Tibial artery (tissue), 4 donors: ENCODE results near the gene TMUB2.

Experiments
- DNase-seq, 2 donors: peaks; one replicate each; pipeline ENCODE4 v3.0.0-alpha.2; 2019
- H3K27ac ChIP-seq, 2 donors: fragments of 200-600 bp; sonication (generic) in 1 of 2; 1 replicate in 1 of 2; 2 replicates in 1 of 2; pipeline ENCODE4 v1.5.1; 2018 to 2019; ENCODE audit warnings: mild to moderate bottlenecking in 1 of 2
- H3K27me3 ChIP-seq, 2 donors: fragments of 200-600 bp; sonication (generic) in 1 of 2; one replicate each; pipeline versions ENCODE4 v1.5.1 to v1.6.0; 2016 to 2019
- H3K36me3 ChIP-seq, 3 donors: fragments of 200-600 bp; sonication (generic) in 2 of 3; one replicate each; pipeline ENCODE4 v1.5.1; 2016 to 2019; ENCODE audit warnings: mild to moderate bottlenecking in 2 of 3
- H3K4me1 ChIP-seq, 4 donors: fragments of 200-600 bp; sonication (generic) in 2 of 4; 1 replicate in 3 of 4; 2 replicates in 1 of 4; pipeline ENCODE4 v1.5.1; 2016 to 2019
- H3K4me3 ChIP-seq, 2 donors: fragments of 200-600 bp; sonication (generic) in 1 of 2; 1 replicate in 1 of 2; 2 replicates in 1 of 2; pipeline ENCODE4 v1.5.1; 2018 to 2019; ENCODE audit warnings: mild to moderate bottlenecking in 2 of 2
- H3K9me3 ChIP-seq, 3 donors: fragments of 200-600 bp; sonication (generic) in 1 of 3; one replicate each; pipeline ENCODE4 v1.5.1; 2016 to 2019
- CTCF ChIP-seq, 2 experiments: fragments of 200-600 bp in 1 of 2; fragments of 450-650 bp in 1 of 2; IDR thresholded peaks; one replicate each; pipeline ENCODE4 v1.5.1; 2017 to 2019; ENCODE audit warnings: antibody characterized with exemption in 2 of 2, mild to moderate bottlenecking in 1 of 2, moderate library complexity in 1 of 2
- intact Hi-C: fragments of 100-400 bp; cut with DNase I; formaldehyde crosslinking; loops from one replicate; pipeline ENCODE4 v1.15.0; 2023; ENCODE audit warnings: low total_unique reads

The TMUB2 gene

GRCh38 chr17:44223541-44224071, 36.8 kb downstream of the TMUB2 start:
- peak in 1 of 2 donors; percentile 37 for DNase-seq
- peak overlapping the region; percentile 94 to 99 for H3K27ac ChIP-seq
- TF ChIP-seq CTCF (IDR thresholded peaks at IDR 0.05): no peak

GRCh38 chr17:44229090-44229489, 42.3 kb downstream of the TMUB2 start:
- H3K4me3 ChIP-seq: no peak overlapping the region
- no peaks in the 10 kb centered on the region for H3K36me3 ChIP-seq
- no peak for TF ChIP-seq CTCF (IDR thresholded peaks at IDR 0.05)
- H3K9me3 ChIP-seq: no peaks in the 10 kb centered on the region
- no peaks in the 10 kb centered on the region for H3K27me3 ChIP-seq
- H3K27ac ChIP-seq: no peak overlapping the region
- peaks cover 0 to 8% (median 4%) of the 10 kb centered on the region in 4 donors for H3K4me1 ChIP-seq
- DNase-seq: no peak
- intact Hi-C loops: no loop called here

More at GRCh38 chr17:44223541-44224071, 36.8 kb downstream of the TMUB2 start:
- H3K27me3 ChIP-seq: no peaks in the 10 kb centered on the region
- intact Hi-C loops: no loop called here
- H3K36me3 ChIP-seq: no peaks in the 10 kb centered on the region
- peaks cover 0 to 28% (median 22%) of the 10 kb centered on the region in 4 donors for H3K4me1 ChIP-seq
- H3K4me3 ChIP-seq: no peak overlapping the region
- no peaks in the 10 kb centered on the region for H3K9me3 ChIP-seq

- Histone ChIP-seq H3K36me3 (no peaks in the 10 kb centered on the region), H3K9me3 (no peaks in the 10 kb centered on the region), H3K27me3 (no peaks in the 10 kb centered on the region), H3K4me1 (no peaks in the 10 kb centered on the region), H3K4me3 (no peak overlapping the region), H3K27ac (no peak overlapping the region)
- TF ChIP-seq CTCF (IDR thresholded peaks at IDR 0.05): no peak
- intact Hi-C loops: no loop called here
- no peak for DNase-seq
These were observed 43.4 kb downstream of the TMUB2 start for GRCh38 chr17:44230140-44230539.

- TF ChIP-seq CTCF (IDR thresholded peaks at IDR 0.05): no peak
- Histone ChIP-seq H3K36me3 (no peaks in the 10 kb centered on the region), H3K4me3 (no peak overlapping the region), H3K27ac (no peak overlapping the region), H3K9me3 (no peaks in the 10 kb centered on the region), H3K27me3 (peaks cover 0 to 3% of the 10 kb centered on the region in 2 donors), H3K4me1 (no peaks in the 10 kb centered on the region)
- DNase-seq: no peak
- intact Hi-C loops: no loop called here
These were observed 45.3 kb downstream of the TMUB2 start for GRCh38 chr17:44232061-44232460.

GRCh38 chr17:44233582-44233981, 46.8 kb downstream of the TMUB2 start:
- peaks cover 0 to 5% of the 10 kb centered on the region in 2 donors for H3K27me3 ChIP-seq
- H3K4me3 ChIP-seq: no peak overlapping the region
- H3K27ac ChIP-seq: no peak overlapping the region
- H3K36me3 ChIP-seq: no peaks in the 10 kb centered on the region
- intact Hi-C loops: no loop called here
- H3K9me3 ChIP-seq: no peaks in the 10 kb centered on the region
- no peak for TF ChIP-seq CTCF (IDR thresholded peaks at IDR 0.05)
- H3K4me1 ChIP-seq: no peaks in the 10 kb centered on the region
- no peak for DNase-seq

GRCh38 chr17:44235583-44235936, 48.8 kb downstream of the TMUB2 start:
- H3K27ac ChIP-seq: no peak overlapping the region

More at GRCh38 chr17:44235583-44235936, 48.8 kb downstream of the TMUB2 start:
- no peaks in the 10 kb centered on the region for H3K36me3 ChIP-seq
- TF ChIP-seq CTCF (IDR thresholded peaks at IDR 0.05): no peak
- no peaks in the 10 kb centered on the region for H3K9me3 ChIP-seq
- H3K4me3 ChIP-seq: no peak overlapping the region
- H3K4me1 ChIP-seq: no peaks in the 10 kb centered on the region
- intact Hi-C loops: no loop called here
- no peak for DNase-seq
- H3K27me3 ChIP-seq: peaks cover 0 to 12% of the 10 kb centered on the region in 2 donors
